Suprapubic skin (tissue), 3 donors: ENCODE measurements around the gene UCK2.

ENCODE experiments used
- EP300 ChIP-seq: sonication (generic); formaldehyde crosslinking; IDR thresholded peaks from one replicate; pipeline ENCODE4 v1.6.1; 2017; ENCODE audit warnings: antibody characterized with exemption
- POLR2A ChIP-seq, 2 donors: fragments of 450-650 bp; IDR thresholded peaks; one replicate each; pipeline ENCODE4 v1.6.1; 2017; ENCODE audit warnings: antibody characterized with exemption in 2 of 2, mild to moderate bottlenecking in 2 of 2, moderate library complexity in 2 of 2
- TF ChIP-seq, protein P1 (sequence below), 2 donors: fragments of 200-600 bp in 1 of 2; fragments of 450-650 bp in 1 of 2; sonication (generic) in 1 of 2; IDR thresholded peaks; one replicate each; pipeline ENCODE4 v1.5.1; 2016 to 2019; ENCODE audit warnings: antibody characterized with exemption in 2 of 2, mild to moderate bottlenecking in 1 of 2, moderate library complexity in 1 of 2

DNA sequence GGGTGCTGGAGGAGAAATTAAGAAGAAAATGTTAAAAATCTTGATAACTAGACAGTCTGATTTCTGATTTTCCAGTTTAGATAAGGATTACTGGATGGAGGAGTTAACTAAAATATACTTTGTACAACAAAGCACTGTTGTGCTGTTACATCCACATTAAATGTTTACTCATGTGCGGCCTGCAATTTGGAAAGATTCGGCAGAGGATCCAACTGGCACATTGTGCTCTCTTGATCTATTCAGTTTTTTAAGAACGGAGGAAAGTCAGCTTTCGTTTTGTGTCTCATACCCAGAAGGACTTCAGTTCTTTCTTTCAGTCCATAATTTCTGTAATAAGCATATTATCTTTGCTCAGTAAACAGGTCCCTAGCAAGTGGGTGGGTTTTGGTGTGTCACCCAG, 52.5 kb downstream of the UCK2 start:
- no peak for TF ChIP-seq EP300
- TF ChIP-seq POLR2A (IDR thresholded peaks at IDR 0.05): no peak
- TF ChIP-seq, protein P1, sequence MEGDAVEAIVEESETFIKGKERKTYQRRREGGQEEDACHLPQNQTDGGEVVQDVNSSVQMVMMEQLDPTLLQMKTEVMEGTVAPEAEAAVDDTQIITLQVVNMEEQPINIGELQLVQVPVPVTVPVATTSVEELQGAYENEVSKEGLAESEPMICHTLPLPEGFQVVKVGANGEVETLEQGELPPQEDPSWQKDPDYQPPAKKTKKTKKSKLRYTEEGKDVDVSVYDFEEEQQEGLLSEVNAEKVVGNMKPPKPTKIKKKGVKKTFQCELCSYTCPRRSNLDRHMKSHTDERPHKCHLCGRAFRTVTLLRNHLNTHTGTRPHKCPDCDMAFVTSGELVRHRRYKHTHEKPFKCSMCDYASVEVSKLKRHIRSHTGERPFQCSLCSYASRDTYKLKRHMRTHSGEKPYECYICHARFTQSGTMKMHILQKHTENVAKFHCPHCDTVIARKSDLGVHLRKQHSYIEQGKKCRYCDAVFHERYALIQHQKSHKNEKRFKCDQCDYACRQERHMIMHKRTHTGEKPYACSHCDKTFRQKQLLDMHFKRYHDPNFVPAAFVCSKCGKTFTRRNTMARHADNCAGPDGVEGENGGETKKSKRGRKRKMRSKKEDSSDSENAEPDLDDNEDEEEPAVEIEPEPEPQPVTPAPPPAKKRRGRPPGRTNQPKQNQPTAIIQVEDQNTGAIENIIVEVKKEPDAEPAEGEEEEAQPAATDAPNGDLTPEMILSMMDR (IDR thresholded peaks at IDR 0.05): no peak
